Endothelial cell of hepatic sinusoid (primary cell): ENCODE data around the gene RANBP1.

Source experiments
- in situ Hi-C: cut with HindIII; loops from 2 replicates; pipeline ENCODE4 v1.10.0; 2017; ENCODE audit warnings: low sequenced_read_pairs

RANBP1 gene

DNA sequence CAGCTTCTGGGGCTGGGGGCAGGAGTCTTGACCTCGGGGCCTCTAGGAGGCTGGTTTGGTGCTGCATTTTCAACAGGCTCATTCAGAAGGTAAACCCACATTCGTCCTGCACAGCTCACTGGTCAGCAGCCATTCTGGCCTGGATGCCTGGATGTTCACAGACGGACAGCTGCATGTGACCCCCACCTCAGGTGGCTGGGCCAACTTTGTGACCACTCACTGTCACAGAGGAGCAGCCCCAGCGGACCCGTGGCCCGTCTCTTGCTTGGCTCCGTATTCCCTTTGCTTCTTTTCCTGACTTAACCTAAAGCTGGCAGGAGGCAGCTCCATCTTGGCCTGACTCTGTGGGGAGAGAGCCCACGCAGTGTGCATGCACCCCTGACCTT is 27.6 kb upstream of the RANBP1 start:
- in situ Hi-C loops: no loop called here

DNA sequence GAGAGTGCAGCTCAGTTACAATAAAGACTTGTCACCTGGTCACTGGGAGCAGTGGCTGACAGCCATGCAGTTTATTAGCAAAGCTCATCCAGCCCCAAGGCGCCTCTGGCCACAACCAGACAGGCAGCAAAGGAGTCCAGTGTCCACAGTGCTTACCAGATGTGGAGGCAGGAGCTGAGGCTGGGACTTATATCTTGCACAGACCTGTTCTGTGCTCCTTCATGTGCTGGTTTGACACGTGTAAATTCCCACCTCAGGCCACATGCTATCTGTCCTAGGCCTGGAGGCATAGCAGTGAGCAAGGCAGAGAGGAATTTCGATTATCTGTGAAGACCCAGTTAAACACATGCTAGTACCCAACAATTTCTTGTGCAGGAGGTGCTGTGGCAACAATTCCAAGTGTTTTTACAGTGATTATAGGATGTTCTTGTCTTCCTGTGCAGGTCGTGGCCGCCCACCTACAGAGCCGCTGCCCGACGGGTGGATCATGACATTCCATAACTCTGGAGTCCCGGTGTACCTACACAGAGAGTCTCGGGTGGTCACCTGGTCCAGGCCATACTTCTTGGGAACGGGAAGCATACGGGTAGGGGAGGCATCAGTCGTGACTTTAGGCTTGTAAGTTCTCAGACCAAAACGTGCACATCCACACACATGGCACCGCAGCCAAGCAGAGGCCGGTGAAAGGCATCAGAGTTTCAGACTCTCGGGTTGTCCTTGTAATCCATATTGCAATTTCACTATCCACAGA is 26.5 kb upstream of the RANBP1 start:
- in situ Hi-C loops: no loop called here

DNA sequence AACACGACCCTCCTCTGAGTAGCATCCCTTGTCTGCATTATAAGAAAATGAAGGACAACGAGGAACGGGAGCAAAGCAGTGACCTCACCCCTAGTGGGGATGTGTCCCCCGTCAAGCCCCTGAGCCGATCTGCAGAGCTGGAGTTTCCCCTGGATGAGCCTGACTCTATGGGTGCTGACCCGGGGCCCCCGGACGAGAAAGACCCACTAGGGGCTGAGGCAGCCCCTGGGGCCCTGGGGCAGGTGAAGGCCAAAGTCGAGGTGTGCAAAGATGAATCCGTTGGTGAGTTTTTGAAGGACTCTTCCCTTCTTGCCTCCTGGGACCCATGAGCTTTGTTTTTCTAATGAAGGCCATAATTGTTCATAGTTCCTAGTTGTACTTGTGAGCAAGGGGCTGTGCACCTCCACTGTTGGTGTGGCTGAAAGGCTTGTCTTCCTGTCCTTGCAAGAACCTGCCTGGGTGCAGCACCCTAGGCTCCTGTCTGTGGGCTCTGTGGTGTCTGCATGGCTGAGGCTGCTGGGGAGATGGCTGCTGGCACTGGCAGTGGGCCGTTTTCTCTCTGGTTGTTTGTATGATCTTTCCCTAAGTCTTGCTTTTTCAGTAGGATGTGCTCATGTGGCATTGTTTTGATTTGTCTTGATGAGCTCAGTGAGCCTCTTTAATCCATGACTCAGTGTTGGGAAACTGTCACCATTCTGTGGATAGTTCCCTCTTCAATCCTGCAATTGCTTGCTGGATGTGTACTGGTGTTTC is 25.8 kb upstream of the RANBP1 start:
- in situ Hi-C loops: no loop called here

DNA sequence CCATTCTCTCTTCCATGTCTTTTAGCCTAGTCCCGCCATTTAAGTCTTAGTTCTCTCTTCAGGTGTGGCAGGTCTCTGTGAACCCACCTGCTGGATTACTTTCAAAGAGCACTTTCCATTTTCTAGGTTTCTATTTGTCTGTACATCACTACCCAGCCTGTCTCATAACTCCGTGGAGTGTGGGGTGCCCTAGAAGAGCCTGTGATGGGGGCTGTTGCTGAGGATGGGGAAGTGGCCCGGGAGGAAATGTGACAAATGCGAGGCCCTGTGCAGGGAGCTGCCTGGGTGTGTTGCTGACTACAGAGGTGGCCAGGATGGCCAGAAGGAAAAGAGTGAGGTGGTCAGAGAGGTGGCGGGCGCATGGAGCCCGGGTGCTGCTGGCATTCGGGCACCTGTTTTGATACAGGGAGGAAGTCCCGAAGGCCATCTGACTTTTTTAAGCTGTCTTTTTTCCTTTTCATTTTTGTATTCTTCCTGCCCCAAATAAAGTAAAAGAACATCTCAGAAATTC is 25.1 kb upstream of the RANBP1 start:
- in situ Hi-C loops: no loop called here

DNA sequence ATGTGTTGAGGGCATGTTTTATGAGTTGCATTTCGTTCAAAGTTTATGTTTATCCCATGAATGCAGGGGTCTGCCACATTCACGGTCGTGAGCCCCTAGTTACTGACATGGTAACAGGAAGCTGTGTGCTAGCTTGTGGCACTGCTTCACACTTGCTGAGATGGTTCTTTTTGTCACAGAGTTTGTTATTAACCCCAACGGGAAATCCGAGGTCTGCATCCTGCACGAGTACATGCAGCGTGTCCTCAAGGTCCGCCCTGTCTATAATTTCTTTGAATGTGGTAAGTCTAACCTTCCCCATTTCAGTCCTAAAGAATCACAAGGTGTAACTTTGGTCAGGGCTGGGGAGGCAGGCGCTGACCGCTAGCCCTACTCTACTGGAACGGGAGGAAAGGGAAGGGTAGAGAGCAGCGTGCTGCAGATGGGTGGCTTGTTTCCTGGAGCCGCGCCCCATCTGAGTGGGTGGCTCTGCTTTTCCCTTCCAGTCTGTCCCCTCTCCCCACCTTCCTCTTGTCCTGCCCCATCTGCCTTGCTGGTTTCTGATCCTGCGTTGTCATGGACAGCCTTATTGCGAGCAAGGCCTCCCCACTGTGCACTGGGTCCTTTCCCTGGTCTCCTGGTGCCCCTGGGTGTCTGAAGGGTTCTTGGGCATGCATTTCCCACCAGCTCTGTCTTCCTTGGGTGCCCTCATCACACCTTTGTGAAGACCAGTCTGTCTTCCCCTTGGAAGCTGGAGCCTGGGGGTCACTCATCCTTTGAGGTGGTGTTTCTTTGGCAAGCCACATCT is 24.0 kb upstream of the RANBP1 start:
- in situ Hi-C loops: no loop called here

DNA sequence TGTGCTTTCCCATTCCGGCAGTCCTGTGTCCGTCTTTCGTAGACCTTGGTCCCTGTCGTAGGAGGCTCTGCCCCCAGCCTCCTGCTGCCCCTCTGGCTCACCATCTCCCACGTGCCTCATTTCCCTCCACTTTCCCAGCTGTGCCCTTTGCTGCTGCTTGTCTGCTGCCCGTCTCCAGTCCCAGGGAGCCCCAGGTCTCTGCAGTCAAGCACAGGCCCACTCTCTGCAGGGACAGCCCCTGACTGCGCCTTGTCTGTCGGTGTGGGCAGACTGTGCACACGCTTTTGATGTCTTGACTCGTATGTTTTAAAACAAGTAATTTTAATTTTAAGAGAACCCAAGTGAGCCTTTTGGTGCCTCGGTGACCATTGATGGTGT is 23.4 kb upstream of the RANBP1 start:
- in situ Hi-C loops: no loop called here

DNA sequence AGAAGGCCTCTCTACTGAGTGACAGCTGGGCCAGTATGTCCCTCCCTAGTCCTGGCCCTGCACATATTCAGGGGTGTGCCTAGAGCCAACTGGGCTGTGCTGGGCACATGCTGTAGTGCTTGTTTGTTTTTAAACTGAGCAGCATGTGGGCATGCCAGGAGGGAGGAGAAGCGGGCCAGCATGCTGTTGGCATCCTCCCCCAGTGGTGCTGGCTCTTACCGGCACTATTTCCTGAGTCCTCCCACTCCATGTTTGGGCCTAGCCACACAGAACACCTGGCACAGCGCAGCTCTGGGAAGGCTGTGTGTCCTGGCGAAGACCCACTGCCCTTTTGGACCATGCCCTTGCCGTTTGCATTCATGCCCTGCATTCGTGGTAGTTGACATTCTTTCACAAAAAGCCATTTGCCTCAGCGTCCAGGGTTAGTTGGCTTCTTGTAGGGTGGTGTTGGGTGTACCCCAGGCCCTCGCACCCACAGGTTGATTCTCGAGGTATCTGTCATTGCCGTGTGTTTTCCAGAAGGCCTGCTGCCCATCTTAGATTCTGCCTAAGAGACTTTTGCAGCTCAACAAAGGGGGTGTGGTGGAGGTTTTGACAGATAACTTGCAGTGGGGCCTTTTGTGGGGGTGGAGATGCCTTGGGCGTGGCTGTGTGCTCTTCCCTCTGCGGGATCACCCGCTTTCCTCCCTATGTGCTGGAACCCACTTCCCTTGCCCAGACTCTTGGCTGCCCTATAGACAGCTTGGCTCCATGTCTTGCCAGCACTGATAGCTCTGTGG is 22.3 kb upstream of the RANBP1 start:
- in situ Hi-C loops: no loop called here

DNA sequence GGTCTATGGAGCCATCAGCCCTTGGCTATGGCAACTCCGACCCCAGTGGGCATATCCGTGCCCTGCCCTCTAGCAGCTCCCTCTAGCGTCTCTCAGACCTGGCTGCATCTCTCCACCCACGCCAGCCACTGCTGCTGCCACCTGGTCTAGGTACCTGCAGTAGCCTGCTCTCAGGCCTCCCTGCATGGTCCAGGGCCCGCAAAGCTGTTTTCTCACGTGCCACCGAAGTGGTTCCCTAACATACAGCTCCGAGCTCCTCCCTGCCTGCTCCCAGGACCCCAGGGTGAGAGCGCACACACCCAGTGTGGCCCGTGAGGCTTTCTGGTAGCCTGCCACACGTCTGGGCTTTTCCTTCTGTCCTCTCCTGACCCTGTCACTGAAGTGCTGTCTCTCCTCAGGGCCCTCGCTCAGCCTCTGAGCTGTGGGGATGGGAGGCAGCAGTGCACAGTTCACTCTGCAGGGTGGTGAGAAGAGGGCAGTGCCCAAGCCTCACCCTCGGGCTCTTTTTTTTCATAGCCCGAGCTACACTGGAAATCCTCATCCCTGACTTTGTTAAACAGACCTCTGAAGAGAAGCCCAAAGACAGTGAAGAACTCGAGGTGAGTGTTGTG is 21.6 kb upstream of the RANBP1 start:
- in situ Hi-C loops: no loop called here

DNA sequence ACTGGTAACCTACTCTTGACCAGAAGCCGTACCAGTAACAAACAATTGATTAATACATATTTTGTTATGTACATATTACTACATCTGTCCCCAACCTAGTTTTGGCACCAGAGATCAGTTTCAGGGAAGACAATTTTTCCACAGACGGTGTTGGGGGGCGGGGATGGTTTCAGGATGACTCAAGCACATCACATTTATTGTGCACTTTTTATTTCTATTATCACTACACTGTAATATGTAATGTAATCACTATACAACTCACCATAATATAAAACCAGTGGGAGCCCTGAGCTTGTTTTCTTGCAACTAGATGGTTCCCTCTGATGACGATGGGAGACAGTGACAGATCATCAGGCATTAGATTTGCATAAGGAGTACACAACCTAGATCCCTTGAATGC is 20.4 kb upstream of the RANBP1 start:
- in situ Hi-C loops: no loop called here

DNA sequence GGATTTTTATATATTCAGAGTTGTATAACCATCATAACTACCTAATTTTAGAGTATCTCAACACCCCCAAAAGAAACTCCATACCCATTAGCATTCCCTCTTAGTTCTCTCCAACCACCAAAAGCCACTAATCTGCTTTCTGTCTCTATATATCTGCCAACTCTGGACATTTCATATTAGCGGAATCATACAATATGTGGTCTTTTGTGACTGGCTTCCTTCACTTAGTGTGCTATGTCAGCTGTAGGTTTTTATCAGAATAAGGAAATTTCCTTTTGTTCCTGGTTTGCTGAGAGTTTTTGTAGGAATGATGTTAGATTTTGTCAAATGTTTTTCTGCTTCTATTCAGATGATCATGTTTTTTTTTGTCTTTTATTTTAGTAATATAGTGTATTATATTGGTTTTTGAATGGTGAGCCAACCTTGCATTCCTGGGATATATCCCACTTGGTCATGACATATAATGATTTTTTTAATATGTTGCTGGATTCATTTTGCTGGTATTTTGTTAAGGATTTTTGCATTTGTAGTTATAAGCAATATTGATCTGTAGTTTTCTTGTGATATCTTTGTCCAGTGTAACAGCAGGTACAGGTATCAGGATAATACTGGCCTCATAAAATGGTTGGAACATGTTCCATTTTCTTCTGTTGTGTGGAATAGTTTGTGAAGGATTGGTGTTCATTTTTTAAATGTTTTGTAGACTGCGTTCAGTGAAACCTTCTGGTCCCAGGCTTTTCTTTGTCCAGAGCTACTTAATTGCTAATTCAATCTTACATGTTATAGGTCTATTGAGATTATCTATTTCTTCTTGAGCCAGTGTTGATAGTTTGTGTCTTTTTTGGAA is 19.1 kb upstream of the RANBP1 start:
- in situ Hi-C loops: no loop called here

DNA sequence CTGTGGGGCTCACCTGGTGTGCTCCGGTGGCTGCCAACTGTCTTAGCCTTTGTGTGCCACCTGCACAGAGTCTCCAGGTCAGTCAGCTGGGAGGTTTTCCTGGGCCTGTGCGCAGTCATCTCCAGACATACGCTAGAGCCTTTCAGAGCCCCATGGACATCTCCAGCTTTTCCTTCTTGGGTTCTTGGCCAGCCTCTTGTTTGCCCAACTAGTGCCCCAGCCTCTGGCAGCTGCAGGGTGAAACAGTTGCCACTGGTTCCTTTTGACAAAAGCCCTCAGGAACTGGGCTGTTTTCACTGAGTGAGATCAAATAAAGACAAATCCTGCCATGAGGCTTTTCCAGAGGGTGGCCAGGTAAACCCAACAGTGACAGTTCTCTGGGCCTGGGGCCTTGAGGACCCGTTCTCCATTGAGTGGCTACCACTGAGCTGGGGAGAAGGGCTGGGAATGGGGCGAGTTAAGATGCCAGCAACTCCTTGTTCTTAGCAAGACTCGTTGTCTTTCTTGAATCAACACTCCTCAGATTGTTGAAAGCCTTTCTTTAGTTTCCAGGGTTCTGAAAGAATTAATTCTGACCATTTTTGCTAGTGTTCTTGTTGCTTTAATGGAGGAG is 16.7 kb upstream of the RANBP1 start:
- in situ Hi-C loops: no loop called here

DNA sequence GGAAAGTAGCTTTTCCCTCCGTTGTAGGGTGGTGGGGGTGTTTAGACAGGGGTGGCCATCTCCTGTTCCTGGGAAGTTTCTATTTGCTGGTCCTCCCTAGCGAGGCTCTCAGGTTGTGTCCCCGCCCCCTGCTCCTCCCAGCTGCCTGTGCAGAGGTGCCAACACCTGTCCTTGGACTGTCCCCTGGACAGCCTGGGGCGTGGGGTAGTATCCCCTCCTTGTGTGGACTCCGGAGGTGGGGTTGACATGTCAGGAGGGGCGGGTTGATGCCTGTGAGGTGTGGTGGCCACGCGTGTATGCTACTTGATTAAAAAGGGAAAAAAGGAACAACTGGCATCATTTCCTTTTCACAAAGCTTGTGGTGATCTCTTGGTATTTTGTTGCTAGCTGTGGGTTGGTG is 14.3 kb upstream of the RANBP1 start:
- in situ Hi-C loops: no loop called here

DNA sequence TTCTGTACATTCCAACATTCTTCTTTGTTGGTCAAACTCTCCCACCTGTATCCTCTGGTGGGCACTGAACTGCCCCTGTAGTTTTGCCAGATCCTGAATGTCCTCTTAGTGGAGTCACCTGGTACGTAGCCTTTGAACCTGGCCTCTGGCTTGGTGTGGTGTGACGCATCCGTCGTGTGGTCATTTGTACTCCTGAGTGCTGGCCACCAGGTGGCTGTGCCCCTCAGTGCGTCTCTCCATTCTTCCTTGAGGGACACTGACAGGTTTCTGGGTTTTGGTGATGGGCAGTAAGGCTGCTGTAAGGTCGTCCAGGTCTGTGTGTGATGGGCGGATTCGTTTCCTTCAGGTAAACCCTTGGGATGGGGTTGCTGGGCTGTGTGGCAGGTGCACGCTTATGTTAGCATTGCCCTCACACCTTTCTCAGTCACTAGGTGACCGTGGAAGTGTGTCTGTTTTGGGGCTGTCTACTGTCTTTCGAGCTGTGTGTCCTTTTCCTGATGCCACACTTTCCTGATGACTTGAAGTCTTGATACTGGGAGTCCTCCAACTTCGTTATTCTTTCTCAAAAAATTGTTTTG is 13.6 kb upstream of the RANBP1 start:
- in situ Hi-C loops: no loop called here

DNA sequence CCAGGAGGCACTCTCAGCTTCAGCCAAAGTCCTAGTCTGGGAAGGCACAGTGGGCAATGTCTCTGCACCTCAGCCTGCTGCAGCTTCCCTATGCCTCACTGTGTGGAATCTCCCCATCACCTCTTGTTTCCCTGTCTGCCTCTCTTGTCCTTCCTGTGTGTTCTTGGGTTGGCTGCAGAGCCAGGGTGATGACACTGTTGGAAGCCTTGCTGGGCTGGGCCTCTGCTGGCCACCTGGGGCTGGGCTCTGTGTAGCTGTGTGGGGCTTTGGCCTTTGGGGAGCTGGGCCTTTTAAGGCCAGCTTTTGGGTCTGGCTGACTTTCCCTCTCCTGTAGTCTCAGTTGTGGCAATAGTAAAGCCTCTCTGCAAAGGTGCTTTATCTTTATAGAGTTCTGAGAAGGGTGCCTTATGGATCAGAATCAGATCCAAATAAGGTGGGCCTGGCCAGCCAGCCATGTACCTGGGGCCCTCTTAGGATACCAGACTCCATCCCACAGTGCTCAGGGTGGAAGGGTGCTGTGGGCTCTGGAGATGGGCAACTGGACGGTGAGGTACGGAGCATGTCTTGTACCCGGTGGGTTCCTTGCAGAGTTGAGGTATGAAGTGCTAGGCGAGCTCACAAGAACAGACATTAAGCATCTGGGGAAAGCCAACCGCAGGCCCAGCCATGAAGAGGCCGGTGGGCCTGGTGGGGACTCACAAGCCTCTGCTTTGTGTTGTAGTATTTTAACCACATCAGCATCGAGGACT is 10.3 kb upstream of the RANBP1 start:
- in situ Hi-C loops: no loop called here

DNA sequence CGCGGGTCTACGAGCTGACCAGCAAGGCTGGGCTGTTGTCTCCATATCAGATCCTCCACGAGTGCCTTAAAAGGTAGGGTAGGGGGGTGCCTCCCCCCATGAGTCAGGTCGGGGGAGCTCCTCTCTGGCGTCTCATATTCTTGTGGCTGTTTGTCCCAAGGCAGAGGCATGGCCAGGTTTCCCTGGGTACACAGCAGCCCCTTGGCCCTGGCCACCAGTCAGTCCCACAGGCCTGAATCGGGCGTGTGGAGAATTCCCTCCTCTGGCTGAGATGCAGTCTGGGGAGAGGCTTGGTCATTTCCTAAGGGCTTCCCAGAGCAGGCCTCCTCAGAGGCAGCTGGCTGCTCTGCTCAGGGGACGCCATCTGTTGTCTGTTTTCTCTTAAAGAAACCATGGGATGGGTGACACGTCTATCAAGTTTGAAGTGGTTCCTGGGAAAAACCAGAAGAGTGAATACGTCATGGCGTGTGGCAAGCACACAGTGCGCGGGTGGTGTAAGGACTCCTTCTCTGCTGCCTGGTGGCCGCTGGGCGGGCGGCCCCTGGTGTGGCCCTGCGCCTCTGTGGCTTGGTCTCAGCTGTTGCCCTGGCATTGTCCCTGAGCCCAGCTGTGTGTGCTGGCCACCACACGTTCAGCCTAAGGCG is 9.6 kb upstream of the RANBP1 start:
- in situ Hi-C loops: no loop called here

DNA sequence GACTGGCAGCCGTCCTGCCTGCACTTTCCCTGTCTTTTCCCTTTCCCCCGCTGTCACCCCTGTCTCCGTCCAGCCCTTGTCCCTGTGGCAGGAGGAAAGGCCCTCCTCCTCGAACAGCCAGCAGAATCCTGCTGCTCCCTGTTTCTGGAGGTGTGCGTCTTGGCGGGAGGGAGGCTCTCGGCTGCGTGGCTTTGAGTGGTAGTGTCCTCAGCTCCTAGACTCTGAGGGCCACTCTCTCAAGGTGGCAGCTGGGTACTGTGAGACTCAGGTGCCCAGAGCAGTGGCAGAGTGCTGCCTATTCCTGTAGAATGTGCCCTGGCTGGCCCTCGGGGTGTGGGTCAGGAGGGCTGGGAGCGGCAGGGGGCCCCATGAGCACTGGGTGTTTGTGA is 9.1 kb upstream of the RANBP1 start:
- in situ Hi-C loops: no loop called here

DNA sequence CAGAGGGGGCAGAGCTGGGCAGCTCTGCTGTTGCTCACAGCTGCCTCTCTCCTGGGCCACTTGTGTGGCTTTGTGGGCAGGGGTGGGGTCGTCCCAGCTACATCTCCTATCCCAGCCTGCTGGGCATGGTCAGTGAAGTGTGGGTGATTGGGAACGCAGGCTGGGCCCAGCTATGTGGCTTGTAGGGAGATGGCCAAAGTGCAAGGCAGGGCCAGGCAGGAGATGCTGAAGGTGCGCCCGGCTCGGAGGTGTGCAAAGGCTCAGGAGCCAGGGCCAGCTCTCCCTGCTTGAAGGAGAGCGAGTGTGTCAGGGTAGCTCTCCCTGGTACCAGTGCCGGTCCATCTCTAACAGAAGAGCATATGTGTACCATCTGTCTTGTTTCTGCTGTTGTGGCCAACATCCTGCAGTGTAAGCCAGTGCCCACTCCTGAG is 8.4 kb upstream of the RANBP1 start:
- in situ Hi-C loops: no loop called here
